Mesendoderm (in vitro differentiated cells): ENCODE results near the gene AFF3.
"Not testable (repeated sequence)": the region's sequence is repeated elsewhere in the genome, so short reads cannot be mapped to it uniquely, and the experiment has no call there.

Experiments
- DNase-seq: peaks from one replicate; pipeline ENCODE4 v3.0.0; 2013
- H2AK5ac ChIP-seq: 2 replicates; pipeline ENCODE4 v1.6.1; 2013; ENCODE audit warnings: low read length, inconsistent platforms
- H2BK120ac ChIP-seq: 2 replicates; pipeline ENCODE4 v1.6.1; 2013; ENCODE audit warnings: low read depth, mild to moderate bottlenecking, low read length, moderate library complexity, mixed read lengths
- H2BK15ac ChIP-seq: replicated peaks from 2 replicates; pipeline ENCODE4 v1.6.1; 2013; ENCODE audit warnings: low read depth, mild to moderate bottlenecking, moderate library complexity
- H2BK5ac ChIP-seq: 2 replicates; pipeline ENCODE4 v1.6.1; 2013; ENCODE audit warnings: low read length, inconsistent platforms
- H3K18ac ChIP-seq: 2 replicates; pipeline ENCODE4 v1.6.1; 2013; ENCODE audit warnings: mild to moderate bottlenecking, low read length, mixed read lengths
- H3K23ac ChIP-seq: one replicate; pipeline ENCODE4 v1.6.1; 2013; ENCODE audit warnings: low read length
- H3K27ac ChIP-seq: 2 replicates; pipeline ENCODE4 v1.5.1; 2013; ENCODE audit warnings: low read depth, mild to moderate bottlenecking, inconsistent platforms, low read length, moderate library complexity
- H3K27me3 ChIP-seq: 2 replicates; pipeline ENCODE4 v1.6.1; 2013; ENCODE audit warnings: low read length, control low read depth, mild to moderate bottlenecking, inconsistent platforms; ENCODE audit not compliant: insufficient read depth, poor library complexity
- H3K36me3 ChIP-seq: 2 replicates; pipeline ENCODE4 v1.6.1; 2013; ENCODE audit warnings: low read length, inconsistent platforms; ENCODE audit not compliant: control insufficient read depth, insufficient read depth
- H3K4ac ChIP-seq: one replicate; pipeline ENCODE4 v1.6.1; 2013; ENCODE audit warnings: low read depth, mild to moderate bottlenecking, low read length, moderate library complexity
- H3K4me1 ChIP-seq: 2 replicates; pipeline ENCODE4 v1.6.1; 2013; ENCODE audit warnings: low read depth, low read length, inconsistent platforms; ENCODE audit not compliant: control insufficient read depth
- H3K4me2 ChIP-seq: 2 replicates; pipeline ENCODE4 v1.6.1; 2013; ENCODE audit warnings: low read length
- H3K4me3 ChIP-seq: 2 replicates; pipeline ENCODE4 v1.5.1; 2013; ENCODE audit warnings: mild to moderate bottlenecking, low read length
- H3K56ac ChIP-seq: one replicate; pipeline ENCODE4 v1.6.1; 2013; ENCODE audit warnings: low read length
- H3K79me1 ChIP-seq: 2 replicates; pipeline ENCODE4 v1.6.1; 2013; ENCODE audit warnings: low read length, inconsistent platforms
- H3K79me2 ChIP-seq: 2 replicates; pipeline ENCODE4 v1.6.1; 2013; ENCODE audit warnings: mild to moderate bottlenecking, low read length; ENCODE audit not compliant: control insufficient read depth, insufficient read depth
- H3K9ac ChIP-seq: 2 replicates; pipeline ENCODE4 v1.6.1; 2013; ENCODE audit warnings: low read length, inconsistent platforms
- H4K5ac ChIP-seq: one replicate; pipeline ENCODE4 v1.6.1; 2013; ENCODE audit warnings: low read length
- H4K8ac ChIP-seq: one replicate; pipeline ENCODE4 v1.6.1; 2013; ENCODE audit warnings: low read depth, mild to moderate bottlenecking, control low read depth, low read length, moderate library complexity
- WGBS: extraction: QIAGEN DNeasy Blood & Tissue Kit; methylation state at CpG from one replicate; pipeline ENCODE4 v1.1.7; 2013; ENCODE audit warnings: low lambda C conversion rate, missing lambda C conversion rate; ENCODE audit not compliant: insufficient coverage; ENCODE audit errors: extremely low coverage; 5-methylcytosine and 5-hydroxymethylcytosine counted together

AFF3 gene

DNA sequence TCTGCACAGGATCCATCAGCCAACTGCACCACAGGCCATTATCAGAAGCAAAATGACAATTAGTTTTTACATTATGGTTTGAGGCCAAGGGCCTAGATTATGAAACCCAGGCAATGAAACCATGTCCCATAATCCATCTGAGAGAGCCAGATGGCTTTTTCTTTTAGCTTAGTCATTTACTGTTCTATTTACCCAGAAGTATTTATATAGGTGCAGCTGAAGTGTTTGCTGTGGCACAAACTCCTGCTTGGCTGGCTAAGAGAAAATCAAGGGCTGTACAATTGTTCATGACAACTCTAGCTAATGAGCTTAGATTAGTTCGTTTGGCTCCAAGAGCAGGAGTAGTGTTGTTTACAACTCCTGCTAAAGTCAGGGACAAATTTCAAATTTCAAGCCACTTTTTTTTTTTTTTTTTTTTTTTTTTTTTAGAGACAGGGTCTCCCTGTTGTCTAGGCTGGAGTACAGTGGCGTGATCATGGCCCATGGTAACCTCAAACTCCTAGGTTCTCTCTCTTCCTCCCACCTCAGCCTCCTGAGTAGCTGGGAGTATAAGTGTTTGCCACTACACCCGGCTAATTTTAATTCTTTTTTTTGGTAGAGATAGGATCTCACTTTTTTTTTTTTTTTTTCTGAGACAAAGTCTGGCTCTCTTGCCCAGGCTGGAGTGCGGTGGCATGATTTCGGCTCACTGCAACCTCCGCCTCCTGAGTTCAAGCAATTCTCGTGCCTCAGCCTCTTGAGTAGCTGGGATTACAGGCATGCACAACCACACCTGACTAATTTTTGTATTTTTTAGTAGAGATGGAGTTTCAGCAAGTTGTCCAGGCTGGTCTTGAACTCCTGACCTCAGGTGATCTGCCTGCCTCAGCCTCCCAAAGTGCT, 634.2 kb downstream of the AFF3 start:
- Histone ChIP-seq H2BK120ac (no peak overlapping the region), H3K23ac (no peak overlapping the region), H3K4me2 (no peak overlapping the region), H3K4me3 (no peak overlapping the region), H3K18ac (no peak overlapping the region), H3K79me1 (no peaks in the 10 kb centered on the region), H4K5ac (no peak overlapping the region), H3K9ac (no peak overlapping the region), H2AK5ac (no peak overlapping the region), H2BK15ac (no peak overlapping the region), H3K4me1 (no peaks in the 10 kb centered on the region), H2BK5ac (no peak overlapping the region), H3K36me3 (no peaks in the 10 kb centered on the region), H3K27ac (no peak overlapping the region), H3K4ac (no peak overlapping the region), H3K27me3 (no peaks in the 10 kb centered on the region), H3K56ac (no peak overlapping the region), H4K8ac (no peak overlapping the region), H3K79me2 (no peaks in the 10 kb centered on the region)
- DNase-seq, result no peak
- no CpG with 5 or more reads among the region's 7 CpGs for WGBS

DNA sequence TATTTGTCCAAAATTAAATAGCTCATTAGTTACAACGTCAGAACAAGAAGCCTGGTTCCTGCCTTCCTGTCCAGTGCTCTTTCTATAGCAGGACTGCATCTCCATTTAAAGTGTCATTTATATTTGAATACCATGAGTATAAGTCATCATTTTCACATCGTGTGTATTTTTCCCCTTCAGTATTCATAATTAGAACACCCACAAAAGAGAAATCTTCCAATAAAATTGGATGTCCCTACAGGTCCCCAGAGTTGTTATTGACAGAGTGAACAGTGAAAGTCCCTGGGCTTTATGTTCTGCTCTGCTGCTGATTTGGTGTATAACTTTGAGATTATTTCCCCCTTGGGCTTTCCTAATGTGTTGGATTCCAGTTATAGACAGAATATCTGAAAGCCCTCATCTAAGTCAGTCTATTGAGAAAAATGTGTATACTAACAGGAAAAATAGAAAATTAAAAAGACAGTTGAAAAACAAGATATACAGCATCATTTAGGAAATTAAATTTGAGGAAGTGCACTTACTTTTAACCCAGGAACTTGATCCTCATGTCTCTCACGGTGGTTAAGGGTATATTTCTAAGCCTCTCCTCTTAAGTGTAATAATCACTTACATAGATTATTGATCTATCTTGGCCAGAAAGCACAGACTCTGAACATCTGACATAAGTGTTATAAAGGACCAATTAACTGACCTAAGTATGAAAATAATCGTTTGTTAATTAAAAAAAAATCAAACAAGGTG, 637.4 kb downstream of the AFF3 start:
- WGBS, result no CpG with 5 or more reads among the region's 4 CpGs
- Histone ChIP-seq H3K79me1 (no peaks in the 10 kb centered on the region), H2BK5ac (no peak overlapping the region), H3K27me3 (no peaks in the 10 kb centered on the region), H3K36me3 (no peaks in the 10 kb centered on the region), H4K8ac (no peak overlapping the region), H4K5ac (no peak overlapping the region), H2BK120ac (no peak overlapping the region), H3K4ac (no peak overlapping the region), H3K23ac (no peak overlapping the region), H3K56ac (no peak overlapping the region), H3K4me2 (no peak overlapping the region), H2BK15ac (no peak overlapping the region), H3K4me1 (no peaks in the 10 kb centered on the region), H3K18ac (no peak overlapping the region), H2AK5ac (no peak overlapping the region), H3K79me2 (no peaks in the 10 kb centered on the region), H3K9ac (no peak overlapping the region), H3K4me3 (no peak overlapping the region), H3K27ac (no peak overlapping the region)
- DNase-seq, result no peak

DNA sequence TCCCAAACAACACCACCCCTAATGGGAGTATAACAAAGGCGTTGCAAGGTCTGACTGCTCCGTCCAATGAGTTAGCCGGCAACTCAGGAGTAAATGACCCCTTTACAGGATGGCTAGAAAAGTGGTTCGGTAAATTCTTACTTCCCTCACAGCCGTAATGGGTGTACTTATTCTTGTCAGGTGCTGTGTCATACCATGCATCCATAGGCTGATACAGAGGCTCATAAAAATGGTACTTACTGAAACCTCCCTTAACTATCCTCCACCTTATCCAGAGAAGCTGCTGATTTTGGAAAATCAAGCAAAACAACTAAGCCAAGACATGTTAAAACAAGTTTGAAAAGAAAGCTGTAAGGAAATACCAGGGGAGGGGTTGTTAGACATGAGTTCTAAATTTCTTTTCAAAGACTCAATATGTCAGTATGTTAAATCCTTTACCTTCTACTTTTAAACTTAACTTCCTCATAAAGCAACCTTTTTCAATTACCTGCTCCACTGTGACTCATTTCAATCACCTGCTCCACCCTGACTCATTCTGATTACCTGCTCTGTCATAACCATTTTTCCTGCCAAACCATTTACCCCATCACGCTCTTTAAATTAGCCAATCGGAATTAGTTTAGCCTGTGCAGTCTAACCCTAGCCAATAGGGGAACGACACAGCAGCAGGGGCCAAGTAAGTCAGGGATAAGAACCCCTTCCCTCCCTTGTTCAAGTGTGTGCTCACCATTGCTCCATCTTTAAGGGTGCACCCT, 638.6 kb downstream of the AFF3 start:
- no CpG with 5 or more reads among the region's 8 CpGs for WGBS
- not testable (repeated sequence) for H3K79me1 ChIP-seq, H2BK5ac ChIP-seq, DNase-seq, H2AK5ac ChIP-seq, H3K18ac ChIP-seq, H3K4me3 ChIP-seq, H3K79me2 ChIP-seq, H4K5ac ChIP-seq, H3K36me3 ChIP-seq, H3K27me3 ChIP-seq, H4K8ac ChIP-seq, H3K4ac ChIP-seq, H2BK120ac ChIP-seq, H3K56ac ChIP-seq, H3K4me2 ChIP-seq, H3K4me1 ChIP-seq, H3K9ac ChIP-seq, H3K27ac ChIP-seq, H3K23ac ChIP-seq, H2BK15ac ChIP-seq

DNA sequence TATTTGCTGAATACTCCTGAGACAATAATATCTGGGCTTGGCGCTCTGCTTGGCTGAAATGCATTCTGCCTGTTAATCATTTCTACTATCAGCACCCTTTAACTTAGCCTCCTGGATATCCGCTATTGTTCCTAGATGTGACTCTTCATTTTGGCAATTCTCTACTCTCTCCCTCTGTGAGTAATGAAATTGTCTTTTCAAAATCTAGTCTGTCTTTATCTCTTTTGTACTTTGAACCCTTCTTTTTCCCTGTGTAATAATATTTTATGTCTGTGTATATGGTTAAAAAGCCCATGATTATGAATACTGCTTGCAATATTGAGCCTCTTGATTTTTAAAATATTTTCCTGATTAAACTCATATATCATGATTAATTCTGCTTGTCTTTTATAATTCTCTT, 646.4 kb downstream of the AFF3 start:
- no peak overlapping the region for H2BK5ac ChIP-seq
- H3K4me3 ChIP-seq, result no peak overlapping the region
- no peak overlapping the region for H3K56ac ChIP-seq
- peaks cover 6% of the 10 kb centered on the region for H3K4me1 ChIP-seq
- no peak overlapping the region for H3K9ac ChIP-seq
- no peak for DNase-seq
- no peak overlapping the region for H3K23ac ChIP-seq
- WGBS, result no CpG with 5 or more reads among the region's 2 CpGs
- H3K4me2 ChIP-seq, result no peak overlapping the region
- H2BK15ac ChIP-seq, result no peak overlapping the region
- H3K36me3 ChIP-seq, result no peaks in the 10 kb centered on the region
- no peaks in the 10 kb centered on the region for H3K79me2 ChIP-seq
- no peaks in the 10 kb centered on the region for H3K27me3 ChIP-seq
- no peak overlapping the region for H2AK5ac ChIP-seq
- no peak overlapping the region for H4K5ac ChIP-seq
- no peak overlapping the region for H4K8ac ChIP-seq
- no peak overlapping the region for H2BK120ac ChIP-seq
- H3K79me1 ChIP-seq, result no peaks in the 10 kb centered on the region
- no peak overlapping the region for H3K4ac ChIP-seq
- H3K27ac ChIP-seq, result no peak overlapping the region
- no peak overlapping the region for H3K18ac ChIP-seq
